IMR-90 (cell line): ENCODE results near the gene FNIP2.

Source experiments
- CEBPB ChIP-seq: IDR thresholded peaks from 2 replicates; pipeline ENCODE4 v1.6.1; 2012; ENCODE audit warnings: low read depth, low read length, improper control_type of control experiment
- CHD1 ChIP-seq: IDR thresholded peaks from 2 replicates; pipeline ENCODE4 v1.6.1; 2012; ENCODE audit warnings: low read depth, low read length, improper control_type of control experiment
- CTCF ChIP-seq: conservative IDR thresholded peaks from 2 replicates; pipeline ENCODE4 v1.5.1; 2012; ENCODE audit warnings: mild to moderate bottlenecking, low read depth, low read length, improper control_type of control experiment
- ELK1 ChIP-seq: fragments of 150-350 bp; IDR thresholded peaks from 2 replicates; pipeline ENCODE4 v1.6.1; 2016; ENCODE audit warnings: low read depth, mild to moderate bottlenecking, low read length, moderate library complexity, borderline replicate concordance
- FOS ChIP-seq: fragments of 150-350 bp; IDR thresholded peaks from 2 replicates; pipeline ENCODE4 v1.6.1; 2016; ENCODE audit warnings: low read depth, low read length
- MAFK ChIP-seq: IDR thresholded peaks from 2 replicates; pipeline ENCODE4 v1.6.1; 2012; ENCODE audit warnings: low read depth, low read length, improper control_type of control experiment
- MXI1 ChIP-seq: IDR thresholded peaks from 2 replicates; pipeline ENCODE4 v1.6.1; 2012; ENCODE audit warnings: low read depth, mild to moderate bottlenecking, low read length, moderate library complexity, borderline replicate concordance
- NFE2L2 ChIP-seq: fragments of 150-350 bp; IDR thresholded peaks from 2 replicates; pipeline ENCODE4 v1.6.1; 2016; ENCODE audit warnings: low read depth, mild to moderate bottlenecking, low read length
- POLR2A ChIP-seq: IDR thresholded peaks from 2 replicates; pipeline ENCODE4 v1.6.1; 2012; ENCODE audit warnings: mild to moderate bottlenecking, low read depth, low read length
- RAD21 ChIP-seq: IDR thresholded peaks from 2 replicates; pipeline ENCODE4 v1.6.1; 2012; ENCODE audit warnings: low read length, improper control_type of control experiment
- RCOR1 ChIP-seq: IDR thresholded peaks from 2 replicates; pipeline ENCODE4 v1.6.1; 2012; ENCODE audit warnings: mild to moderate bottlenecking, low read length, improper control_type of control experiment; ENCODE audit not compliant: insufficient replicate concordance
- RFX5 ChIP-seq: IDR thresholded peaks from 2 replicates; pipeline ENCODE4 v1.8.0; 2012; ENCODE audit warnings: low read depth, mild to moderate bottlenecking, low read length, moderate library complexity
- SMC3 ChIP-seq: fragments of 150-350 bp; IDR thresholded peaks from 2 replicates; pipeline ENCODE4 v1.6.1; 2016; ENCODE audit warnings: low read depth, mild to moderate bottlenecking, antibody characterized with exemption, low read length, moderate library complexity
- USF2 ChIP-seq: fragments of 150-350 bp; IDR thresholded peaks from 2 replicates; pipeline ENCODE4 v1.6.1; 2017; ENCODE audit warnings: mild to moderate bottlenecking, antibody characterized with exemption, low read length, low read depth

GRCh38 chr4:158877069-158877468 is 108.2 kb downstream of the FNIP2 start:
- TF ChIP-seq CTCF, result no peak
- no peak for TF ChIP-seq NFE2L2
- TF ChIP-seq POLR2A, result no peak
- TF ChIP-seq CHD1, result no peak
- no peak for TF ChIP-seq USF2
- TF ChIP-seq FOS, result no peak
- no peak for TF ChIP-seq RAD21
- TF ChIP-seq MAFK, result no peak
- no peak for TF ChIP-seq MXI1
- TF ChIP-seq CEBPB, result no peak
- TF ChIP-seq SMC3, result no peak
- TF ChIP-seq RFX5, result no peak
- no peak for TF ChIP-seq ELK1
- no peak for TF ChIP-seq RCOR1
